ENCODE data around the gene CAPN10. TPM values are rescaled to one million over a fixed set of nuclear protein-coding genes. Genes with fewer than 3 reads are reported as not detected.
"Not testable (repeated sequence)": the region's sequence is repeated elsewhere in the genome, so short reads cannot be mapped to it uniquely, and the experiment has no call there.

CAPN10 gene
- total RNA-seq, 2 donors from 2014 or later, result 33.6 to 36.1 TPM

DNA sequence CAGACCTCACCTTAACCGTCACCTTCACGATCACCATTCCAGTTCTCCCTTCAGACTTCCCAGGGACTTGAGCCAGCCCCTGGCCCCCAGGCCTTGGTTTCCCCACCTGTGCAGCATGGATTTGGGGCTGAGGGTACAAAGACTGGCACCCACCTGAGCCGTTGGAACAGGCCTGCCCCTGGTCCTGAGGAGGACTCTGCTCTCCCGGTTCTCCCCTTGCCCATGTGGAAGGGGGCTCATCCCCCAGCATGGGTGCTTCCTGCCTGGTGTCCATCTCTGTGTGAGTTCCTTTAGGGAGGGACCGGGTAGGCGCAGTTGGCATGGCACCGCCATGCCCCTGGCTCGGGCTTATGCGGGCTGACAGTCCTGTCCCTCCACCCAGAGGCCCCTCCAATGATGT, 27.9 kb downstream of the CAPN10 start:
- DNase-seq (no peak), ATAC-seq (no peak)
- intact Hi-C loops (cut with DNase I, micrococcal nuclease), result no loop called here

DNA sequence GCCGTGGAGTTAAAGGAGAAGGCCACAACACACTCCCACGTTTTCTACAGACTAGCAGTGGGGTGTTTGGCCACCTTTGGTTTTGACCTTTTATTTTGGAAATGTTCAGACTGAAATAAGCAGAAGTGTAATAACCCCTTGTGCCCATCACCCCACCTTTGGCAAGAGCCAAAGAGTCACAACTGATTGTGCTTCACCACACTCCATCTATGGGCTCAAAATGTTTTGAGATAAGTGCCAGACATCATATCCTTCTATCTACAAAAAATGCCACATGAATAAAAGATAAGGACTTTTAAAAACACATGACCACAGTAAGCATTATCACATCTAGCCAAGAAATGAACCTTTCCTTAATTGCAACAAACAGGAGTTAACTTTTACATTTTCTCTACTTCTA, 28.9 kb downstream of the CAPN10 start:
- intact Hi-C loops (cut with DNase I, micrococcal nuclease), result no loop called here
- no peak for DNase-seq
- ATAC-seq, result no peak

DNA sequence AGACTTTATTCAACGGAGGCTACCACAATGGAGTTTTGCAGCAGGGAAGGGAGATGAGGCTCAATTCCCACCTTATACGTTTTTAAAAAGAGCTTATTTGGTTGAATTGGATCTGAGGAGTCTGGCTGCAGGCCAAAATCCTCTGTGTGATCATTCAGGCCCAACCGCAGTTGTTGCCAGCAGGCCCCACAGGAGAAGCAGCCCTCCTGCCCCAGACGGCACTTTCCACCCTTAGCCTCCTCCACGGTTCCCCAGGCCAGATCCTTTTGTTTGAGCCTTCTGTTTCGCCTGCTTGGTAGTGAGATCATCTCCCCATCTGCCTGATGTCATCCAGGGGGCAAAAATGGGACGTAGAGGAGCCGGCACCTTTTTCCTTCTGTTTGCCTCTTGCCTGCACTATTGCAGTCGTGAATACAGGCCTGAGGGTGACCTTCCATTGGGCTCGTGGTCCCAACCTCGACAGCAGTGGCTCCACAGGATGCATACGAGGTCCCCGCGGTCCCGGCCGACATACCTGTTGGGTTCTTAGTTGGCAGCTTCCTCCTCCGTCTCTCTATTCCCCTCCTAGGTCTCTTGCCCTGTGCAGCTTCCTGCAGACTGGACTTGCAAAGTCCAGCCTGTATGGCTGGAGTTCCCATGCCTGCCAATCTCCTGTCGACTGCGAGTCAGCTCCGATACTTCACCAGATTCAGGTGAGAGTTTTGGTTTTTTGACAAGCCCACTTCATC, 29.4 kb downstream of the CAPN10 start:
- intact Hi-C loops (cut with DNase I, micrococcal nuclease), result no loop called here
- DNase-seq, result peak; percentile 8
- ATAC-seq, result no peak

DNA sequence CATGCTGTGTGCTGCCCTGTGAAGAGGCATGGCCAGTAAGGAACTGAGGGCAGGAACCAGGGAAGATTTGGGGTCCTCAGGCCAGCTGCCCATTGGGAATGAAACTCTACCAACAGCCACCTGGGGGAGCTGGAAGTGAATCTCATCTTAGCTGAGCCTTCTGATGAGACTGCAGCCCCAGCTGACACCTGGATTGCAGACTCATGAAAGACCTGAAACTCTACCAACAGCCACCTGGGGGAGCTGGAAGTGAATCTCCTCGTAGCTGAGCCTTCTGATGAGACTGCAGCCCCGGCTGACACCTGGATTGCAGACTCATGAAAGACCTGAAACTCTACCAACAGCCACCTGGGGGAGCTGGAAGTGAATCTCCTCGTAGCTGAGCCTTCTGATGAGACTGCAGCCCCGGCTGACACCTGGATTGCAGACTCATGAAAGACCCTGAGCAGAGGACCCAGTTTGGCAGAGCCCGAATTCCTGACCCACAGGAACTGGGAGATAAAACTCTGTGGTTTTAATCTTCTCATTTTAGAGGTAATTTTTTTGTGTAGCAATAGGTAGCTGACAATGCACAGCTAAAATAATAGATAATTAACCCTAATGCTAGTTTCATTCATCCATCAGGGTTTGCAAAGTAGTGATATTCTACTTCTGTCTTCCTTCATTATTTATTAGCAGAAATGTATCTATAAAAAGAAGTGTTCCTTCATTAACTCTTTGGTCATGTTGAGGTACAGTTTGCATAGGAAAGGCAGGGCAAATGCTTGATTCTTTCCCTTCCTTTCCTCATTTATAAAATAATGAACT, 30.5 kb downstream of the CAPN10 start:
- DNase-seq (peak; percentile 4 to 14), ATAC-seq (peak; percentile 65)
- intact Hi-C loops (cut with DNase I, micrococcal nuclease), result not testable (repeated sequence)

DNA sequence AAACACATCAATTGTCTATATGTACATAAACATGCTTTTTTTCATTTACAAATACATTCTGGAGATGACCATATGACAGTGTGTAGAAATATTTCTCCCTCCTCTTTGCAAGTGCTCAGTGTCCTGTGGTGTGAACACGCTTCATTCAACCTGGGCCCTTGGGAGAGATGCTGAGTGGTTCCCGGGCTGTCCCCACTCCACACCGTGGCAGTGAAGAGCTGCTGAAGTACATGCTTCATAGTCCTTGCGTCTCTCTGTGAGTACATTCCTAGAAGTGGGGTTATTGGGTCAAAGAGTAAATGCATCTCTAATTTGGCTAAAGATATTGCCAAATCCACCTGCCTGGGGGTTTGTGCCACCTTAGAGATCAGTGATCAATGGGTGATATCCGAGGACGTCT, 32.2 kb downstream of the CAPN10 start:
- DNase-seq (no peak), ATAC-seq (no peak)
- intact Hi-C loops (cut with DNase I, micrococcal nuclease), result no loop called here

DNA sequence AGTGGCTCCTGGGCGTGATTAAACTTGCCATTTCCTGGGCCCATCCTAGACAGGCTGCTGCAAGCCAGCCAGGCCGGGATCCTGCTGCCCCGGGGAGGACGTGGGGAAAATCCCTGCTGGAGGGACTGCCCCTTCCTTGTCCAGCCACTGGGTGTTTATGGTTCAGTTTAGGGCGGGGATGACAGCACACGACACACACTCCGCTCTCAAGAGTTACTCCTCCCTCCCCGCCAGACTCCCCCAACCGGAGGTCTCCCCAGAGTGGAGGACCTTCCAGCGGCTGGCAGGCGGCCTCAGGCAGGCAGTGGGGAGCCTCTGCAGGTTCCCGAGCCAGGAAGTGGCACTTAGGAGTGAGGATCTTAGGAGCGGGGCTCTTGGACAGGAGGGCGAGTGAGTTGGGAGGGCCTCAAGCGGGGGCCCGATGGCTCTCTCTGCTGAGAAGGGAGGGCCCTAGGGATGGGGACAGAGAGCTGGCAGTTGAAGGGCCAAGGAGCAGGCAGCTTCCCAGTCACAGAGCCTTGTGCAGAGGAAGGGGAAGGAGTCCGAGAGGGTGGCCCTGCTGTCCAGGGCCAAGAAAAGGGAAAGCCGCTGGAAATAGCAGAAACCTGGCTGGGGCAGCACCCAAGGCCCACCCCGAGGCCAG, 33.1 kb downstream of the CAPN10 start:
- DNase-seq, result peak; percentile 15 to 30
- intact Hi-C loops (cut with DNase I, micrococcal nuclease), result no loop called here
- peak; percentile 45 for ATAC-seq

DNA sequence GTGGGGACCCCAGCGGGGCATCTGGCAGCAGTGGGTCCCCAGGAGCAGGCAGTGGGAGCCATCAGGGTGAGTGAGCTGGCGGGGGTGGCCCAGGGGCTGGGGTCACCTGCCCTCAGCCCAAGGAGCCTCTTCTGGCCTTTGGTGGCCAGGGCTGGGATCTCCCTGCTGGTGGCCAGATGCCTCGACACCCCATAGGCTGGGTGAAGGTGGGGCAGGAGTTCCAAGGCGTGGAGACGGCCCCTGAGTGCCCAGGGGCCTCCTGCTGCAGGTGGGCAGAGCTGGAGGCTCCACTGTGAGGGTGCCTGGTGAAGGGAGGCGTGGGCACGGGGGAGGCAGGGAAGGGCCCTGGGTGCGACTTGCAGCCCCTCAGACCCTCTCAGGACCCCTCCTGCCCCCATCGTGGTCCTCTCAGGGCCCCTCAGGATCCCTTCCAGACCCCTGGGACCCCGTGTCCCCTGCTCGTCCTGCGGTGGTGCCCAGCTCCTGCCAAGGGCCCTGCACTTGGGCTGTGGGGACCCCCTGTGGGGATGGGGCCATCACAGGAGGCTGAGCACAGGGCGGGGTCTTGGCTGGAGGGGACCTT, 33.7 kb downstream of the CAPN10 start:
- ATAC-seq (no peak), DNase-seq (peak; percentile 7 to 22)
- intact Hi-C loops (cut with DNase I, micrococcal nuclease), result no loop called here

DNA sequence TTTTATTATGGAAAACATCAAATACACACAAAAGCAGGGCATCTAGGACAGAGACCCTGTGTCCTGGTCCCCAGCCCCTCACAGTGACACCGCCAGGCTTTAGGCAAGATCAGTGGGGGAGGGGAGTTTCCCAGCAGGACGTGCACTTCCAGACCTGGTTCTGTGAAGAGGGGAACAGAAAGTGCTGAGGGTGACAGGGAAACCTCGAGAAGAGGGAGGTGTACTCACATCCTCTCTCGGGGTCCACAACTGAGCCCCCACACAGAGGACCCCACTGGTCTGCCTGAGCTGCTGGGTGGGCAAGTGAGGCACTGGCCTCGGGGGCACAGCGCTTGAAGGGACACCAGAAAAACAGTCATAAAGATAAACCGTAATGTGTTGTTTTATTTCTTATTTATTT, 34.3 kb downstream of the CAPN10 start:
- DNase-seq (peak; percentile 7 to 24), ATAC-seq (no peak)
- intact Hi-C loops (cut with DNase I, micrococcal nuclease), result no loop called here

DNA sequence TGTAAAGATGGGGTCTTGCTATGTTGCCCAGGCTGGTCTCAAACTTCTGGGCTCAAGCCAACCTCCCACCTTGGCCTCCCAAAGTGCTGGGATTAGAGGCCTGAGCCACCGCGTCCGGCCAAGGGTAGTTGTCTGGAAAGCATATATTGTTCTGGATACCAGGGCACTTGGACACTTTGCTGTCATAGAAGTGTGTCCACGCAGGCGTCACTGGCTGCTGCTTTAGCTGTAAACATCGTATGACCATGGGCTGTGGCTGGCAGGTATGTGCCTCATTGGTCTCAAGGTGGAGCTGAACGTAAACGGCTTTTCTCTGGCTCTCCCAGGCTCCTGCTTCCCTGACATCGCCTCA, 35.5 kb downstream of the CAPN10 start:
- ATAC-seq, result no peak
- DNase-seq, result peak; percentile 3 to 18
- intact Hi-C loops (cut with DNase I, micrococcal nuclease), result no loop called here

DNA sequence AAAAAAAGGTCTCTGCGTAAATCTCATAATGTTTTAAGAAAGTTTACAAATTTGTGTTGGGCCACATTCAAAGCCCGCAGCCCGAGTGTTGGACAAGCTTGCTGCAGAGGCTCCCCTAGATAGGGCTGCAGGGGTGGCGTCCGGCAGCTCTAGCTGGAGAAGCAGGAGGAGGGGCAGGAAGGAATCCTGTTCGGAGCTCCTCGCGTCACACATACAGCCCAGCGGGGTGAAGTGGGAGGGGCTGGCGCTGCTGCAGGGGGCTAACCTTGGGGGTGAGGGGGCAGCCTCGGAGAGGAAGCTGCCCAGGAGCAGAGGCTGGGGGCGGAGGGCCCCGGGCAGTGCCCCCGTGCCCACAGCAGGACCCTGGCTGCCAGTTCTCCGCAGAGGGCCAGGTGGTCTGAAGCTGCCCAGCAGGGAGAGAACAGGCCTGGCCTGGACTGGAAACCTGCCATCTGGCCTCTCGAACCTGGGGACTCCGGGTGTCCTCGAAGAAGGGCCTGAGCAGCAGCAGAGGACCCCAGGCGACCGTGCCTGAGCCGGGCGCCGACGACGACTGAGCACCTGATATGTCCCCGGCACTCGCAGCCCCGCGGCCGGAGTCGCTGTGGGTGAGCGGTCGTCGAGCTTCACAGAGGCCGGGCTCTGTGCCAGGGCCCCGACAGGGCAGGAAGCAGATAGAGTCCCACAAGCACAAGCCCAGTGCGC, 36.1 kb downstream of the CAPN10 start:
- intact Hi-C loops (cut with DNase I, micrococcal nuclease), result no loop called here
- no peak for ATAC-seq
- DNase-seq, result peak; percentile 24 to 28

DNA sequence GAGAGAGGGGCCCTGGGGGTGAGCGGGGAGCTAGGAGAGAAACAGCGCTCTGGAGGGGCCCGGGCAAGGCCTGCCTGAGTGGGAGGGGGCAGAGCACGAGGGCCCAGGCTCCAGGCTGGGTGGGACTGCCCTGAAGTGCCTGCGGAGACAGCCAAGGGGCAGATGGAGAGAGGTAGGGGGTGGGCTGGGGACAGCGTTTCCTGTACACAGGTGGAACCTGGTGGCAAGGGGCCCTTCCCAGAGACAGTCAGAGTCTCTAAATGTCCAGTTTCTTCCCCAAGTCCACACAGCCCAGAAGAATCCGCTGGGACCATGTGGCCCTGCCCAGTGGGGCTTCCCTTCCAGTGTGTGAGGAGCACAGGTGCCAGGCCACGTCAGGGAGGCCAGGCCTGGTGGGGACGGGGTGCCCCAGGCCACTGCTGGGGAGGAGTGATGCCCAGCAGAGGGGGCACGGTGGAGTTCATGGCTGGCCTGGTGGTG, 37.0 kb downstream of the CAPN10 start:
- DNase-seq (peak; percentile 4 to 10), ATAC-seq (peak; percentile 2)
- intact Hi-C loops (cut with DNase I, micrococcal nuclease), result no loop called here

DNA sequence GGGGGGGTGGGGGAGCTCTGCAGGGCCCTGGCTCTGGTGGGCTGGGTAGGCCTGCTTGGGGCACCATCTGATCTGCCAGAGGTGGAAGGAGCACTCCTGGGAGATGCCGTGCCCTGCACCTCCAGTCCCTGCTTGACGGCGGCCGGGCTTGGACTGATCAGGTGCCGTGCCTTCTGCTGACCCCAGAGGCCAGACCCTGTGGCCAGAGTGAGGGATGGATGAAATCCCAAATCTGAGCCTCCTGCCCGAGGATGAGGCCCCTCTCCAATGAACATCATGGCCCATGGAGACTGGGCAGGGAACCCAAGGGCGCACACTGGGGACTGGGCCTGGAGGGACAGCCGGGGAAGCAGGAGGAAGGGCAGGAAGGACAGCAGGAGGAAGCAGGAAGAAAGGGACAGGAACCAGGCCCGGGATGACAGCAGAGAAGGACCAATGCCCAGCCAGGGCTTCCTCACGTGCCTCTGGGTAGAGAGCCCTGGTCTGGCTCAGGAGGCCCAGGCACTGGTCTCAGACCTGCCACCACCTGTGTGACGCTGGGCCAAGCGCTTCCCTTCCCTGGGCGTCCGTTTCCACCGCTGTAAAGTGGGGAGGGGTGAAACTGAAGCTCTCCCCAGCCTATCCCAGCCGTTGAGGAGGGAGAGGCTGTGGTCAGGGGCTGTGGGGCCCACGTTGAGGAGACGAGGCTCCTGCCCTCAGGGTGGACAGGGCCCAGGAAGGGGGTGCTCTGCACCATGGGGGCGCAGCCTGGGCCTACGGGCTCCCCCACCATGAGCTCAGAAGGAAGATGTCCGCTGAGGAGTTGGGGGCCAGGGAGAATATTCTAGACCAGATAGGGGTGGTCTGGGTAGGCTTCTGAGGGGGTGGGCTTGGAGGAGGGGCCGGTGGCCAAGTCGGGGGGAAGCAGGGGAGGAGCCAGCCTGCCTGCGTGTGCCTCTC, 37.7 kb downstream of the CAPN10 start:
- DNase-seq (peak; percentile 24 to 31), ATAC-seq (peak; percentile 63)
- intact Hi-C loops (cut with DNase I, micrococcal nuclease), result no loop called here

DNA sequence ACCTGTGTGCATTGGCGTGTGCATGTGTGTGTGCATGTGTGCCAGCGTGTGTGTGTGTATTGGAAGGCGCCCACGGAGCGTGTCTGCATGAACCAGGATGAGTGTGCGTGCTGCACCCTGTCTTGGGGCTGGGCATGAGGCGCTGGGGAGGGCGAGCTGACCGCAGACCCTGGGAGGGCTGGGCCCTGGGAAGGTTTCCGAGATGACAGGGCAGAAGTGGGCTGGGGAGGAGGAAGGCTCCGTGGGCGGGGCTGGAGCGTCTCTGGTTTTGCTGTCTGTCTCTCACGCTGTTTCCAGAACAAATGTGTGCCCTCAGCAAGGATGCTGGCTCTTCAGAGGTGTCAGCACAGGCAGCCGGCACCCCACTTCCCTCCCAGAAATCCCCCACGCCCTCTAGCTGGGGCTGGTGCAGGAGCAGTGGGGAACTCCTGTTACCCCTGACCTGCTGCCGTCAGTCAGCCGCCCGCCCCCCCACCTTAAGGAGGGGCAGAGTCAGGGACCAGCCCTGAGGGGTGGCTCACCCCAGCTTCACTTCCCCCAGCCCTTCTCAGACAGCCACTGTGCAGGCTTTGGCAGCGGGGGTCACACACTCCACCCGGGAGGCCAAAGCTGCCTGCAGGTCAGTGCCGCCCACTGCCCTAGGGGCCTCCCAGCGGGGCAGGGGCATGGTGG, 38.6 kb downstream of the CAPN10 start, which contains the start of gene GPR35:
Gene GPR35, plus strand, starts transcription at position 531 of the 672 bp plus-strand sequence. CDS start 4,473 bp downstream, outside the sequence.
- peak; percentile 36 for ATAC-seq
- intact Hi-C loops (cut with DNase I, micrococcal nuclease), result no loop called here
- DNase-seq, result peak; percentile 60 to 61

DNA sequence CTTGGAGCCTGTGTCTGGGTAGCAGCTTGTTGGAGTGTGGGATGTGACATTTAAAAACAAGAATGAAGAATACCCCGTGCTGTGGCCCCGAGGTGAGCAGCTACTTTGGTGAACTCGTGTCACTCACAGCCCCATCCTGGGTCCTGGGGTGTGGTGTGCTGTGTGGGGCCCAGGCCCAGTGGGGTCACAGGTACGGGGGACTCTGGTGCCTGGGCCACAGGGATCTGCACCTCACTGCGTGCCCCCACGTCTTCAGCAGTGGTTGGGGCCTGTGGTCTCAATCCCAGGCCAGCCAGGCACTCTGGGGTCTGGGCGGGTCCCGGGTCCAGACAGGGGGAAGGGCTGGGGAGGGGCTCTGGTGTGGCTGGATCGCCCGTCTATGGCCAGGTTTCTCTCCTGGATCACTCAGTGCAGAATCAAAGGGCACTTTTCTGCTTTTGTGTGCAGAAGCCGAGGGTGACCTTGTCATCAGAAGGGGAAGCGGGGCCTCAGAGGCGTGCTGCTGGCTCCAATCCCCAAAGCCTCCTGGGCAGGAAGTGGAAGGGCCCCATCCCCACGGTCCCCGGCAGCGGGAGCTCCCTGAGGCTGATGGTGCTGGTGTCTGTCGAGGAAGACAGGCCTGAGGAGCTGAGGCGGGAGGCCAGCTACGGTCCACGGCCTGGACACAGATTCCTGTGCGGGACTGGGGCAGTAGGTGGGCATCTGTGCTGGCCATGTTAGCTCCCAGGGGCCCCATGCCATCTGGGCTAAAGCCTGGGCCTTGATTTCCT, 40.2 kb downstream of the CAPN10 start:
- peak; percentile 28 to 35 for DNase-seq

DNA sequence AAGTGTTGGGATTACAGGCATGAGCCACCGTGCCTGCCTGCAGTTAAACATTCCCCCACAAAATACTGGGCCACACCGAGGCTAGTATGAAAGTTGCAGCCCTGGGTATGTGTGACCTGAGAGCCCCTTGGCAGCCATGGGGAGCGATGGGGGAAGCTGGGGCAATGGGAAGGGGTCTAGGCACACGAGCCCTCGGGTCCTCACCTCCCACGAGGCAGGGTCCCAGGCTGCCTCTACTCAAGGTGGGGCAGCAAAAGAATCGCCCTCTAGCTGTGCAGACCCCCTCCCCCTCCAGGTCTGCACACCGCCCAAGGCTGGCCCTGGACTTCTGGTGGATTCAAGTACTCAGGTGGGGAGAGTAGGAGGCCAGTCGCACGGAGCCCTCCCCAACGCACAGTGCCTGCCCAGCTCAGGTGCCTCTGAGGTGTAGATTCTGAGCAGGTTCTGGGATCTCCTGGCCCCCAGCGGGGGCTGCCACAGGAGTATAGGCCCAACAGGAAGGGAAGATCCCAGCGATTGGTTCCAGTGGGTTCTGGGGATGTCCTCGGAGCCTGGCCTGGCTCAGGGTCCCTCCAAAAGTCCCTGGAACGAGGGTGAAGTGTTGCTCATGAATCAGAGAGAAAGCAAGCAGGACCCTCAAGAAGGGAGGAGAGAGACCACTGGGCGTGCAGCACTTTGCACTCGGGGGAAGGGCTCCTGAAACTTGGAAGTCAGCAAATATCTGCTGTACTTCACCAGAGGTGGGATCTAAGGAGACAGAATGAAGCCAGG, 41.4 kb downstream of the CAPN10 start:
- DNase-seq (peak; percentile 3 to 14), ATAC-seq (no peak)
- intact Hi-C loops (cut with DNase I, micrococcal nuclease), result no loop called here

More for the DNA sequence above, 40.2 kb downstream of the CAPN10 start:
- no peak for ATAC-seq
- intact Hi-C loops (cut with DNase I, micrococcal nuclease), result no loop called here

DNA sequence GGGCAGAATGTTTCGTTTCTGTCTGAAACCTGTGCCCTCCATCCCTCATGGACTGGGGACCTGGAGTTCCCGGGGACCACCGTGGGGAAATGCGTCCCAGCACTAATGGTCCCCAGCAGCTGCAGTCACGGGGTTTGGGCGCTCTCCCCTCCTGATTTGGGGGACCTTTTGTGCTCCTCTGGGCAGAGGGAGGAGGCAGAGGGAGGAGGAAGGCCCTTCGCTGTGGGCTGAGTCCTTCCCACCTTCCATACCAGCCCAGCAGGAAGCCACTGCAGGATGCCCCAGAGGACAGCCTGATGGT, 41.9 kb downstream of the CAPN10 start:
- intact Hi-C loops (cut with DNase I, micrococcal nuclease), result no loop called here
- peak in 1 of 2 donors; percentile 1 for DNase-seq

More for the DNA sequence above, 41.9 kb downstream of the CAPN10 start:
- no peak for ATAC-seq

All from left colon (tissue), 2 donors.